ENCODE measurements around the gene TBC1D7.

TBC1D7 gene

DNA sequence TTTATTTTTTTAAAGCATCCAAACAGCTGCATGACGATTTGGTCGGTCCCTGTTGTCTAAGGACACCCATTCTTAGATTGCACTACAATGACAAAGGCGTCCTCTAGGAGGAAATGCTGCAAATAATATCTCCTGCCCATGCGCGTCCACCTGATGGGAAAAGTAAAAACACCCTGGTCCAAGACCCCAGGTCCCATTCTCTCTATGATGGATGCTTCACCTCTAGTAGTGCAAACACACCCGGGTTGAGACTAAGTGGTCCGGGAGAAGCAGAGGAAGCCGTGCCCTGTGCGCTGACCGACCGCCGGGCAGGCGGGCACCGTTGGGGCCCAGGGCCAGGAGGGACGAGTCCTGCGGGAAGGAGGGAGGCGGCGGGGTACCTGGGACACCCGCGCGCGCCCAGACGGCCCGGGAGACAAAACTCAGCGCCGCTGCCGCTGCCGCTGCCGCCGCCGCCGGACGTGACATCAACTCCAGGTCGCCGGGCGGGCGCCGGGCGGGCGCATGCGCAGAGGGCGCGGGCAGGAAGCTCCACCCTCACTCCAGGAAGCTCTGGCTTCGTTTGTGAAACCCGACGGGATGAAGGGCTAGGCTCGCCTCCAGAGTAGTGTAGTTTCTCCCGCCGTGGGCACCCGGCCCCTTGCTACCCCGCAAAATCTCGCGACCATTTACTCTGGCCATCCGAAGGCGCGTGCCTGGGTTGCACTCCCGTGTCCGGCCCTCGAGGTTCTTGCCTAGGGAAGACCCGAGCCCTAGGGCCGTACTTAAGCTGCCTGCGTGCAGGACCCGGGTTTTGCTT lies at the start of gene TBC1D7:
Gene TBC1D7, minus strand, starts transcription at position 462 of the 799 bp plus-strand sequence. CDS start 1,639 bp downstream, outside the sequence.
- peak; percentile 95 for DNase-seq

- no peak for DNase-seq
These were observed 48.9 kb upstream of the TBC1D7 start for GRCh38 chr6:13377054-13377758.

GRCh38 chr6:13375360-13375878 lies 47.1 kb upstream of the TBC1D7 start:
- no peak for DNase-seq

- DNase-seq: no peak
These were observed 45.6 kb upstream of the TBC1D7 start for GRCh38 chr6:13373919-13374318.

DNA sequence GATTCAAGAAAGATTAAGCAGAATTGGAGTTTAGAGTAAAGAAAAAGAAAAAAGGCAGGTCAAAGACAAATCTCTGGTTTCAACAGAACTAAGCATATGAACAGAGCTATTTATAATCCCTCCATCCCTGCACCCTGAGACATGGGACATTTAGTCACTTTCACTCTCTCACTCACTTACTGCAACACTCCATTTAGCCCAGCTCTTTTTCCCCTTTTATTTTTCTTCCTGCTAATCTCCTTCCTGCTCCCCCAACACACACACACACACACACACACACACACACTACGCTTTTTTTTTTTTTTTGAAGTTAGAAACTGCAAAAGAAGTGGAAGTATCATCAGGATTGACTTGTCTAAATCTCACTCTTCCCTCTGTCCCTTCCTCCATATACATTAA lies 45.1 kb upstream of the TBC1D7 start:
- DNase-seq: no peak

DNA sequence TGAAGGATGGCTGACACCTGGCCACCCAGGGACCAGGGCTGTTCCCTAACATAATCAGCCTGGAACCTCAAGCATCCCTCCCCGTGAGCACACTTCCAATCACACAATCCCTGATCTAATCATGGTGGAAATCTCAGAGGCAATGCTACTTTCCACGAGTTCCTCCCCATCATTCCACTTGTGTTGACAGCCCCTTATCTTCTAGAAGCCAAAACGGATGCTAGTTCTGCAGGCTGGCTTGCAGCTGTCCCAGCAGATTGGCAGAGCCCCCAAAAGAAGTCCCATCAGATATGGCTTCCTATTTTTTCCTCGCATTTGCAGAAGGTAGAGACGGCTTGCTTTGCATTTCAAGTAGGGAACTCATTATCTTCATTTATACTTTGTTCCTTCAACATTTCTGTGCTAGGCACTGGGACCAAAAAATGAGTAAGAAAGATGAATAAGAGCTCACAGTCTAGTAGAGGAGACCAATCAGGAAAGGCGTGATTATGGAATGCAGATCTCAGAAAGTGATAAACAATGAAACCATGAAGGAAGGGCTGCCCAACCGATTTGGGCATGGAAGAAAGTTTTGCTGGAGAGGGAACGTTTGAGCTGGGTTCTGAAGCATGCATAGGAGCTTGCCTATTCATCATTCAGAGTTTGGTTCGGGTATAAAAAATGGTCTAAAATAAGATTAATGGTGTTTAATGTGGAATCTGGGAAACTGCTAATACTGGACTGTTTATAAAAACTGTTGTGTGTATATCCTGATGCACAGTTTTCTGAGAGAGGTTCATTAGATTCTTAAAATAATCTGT lies 44.6 kb upstream of the TBC1D7 start:
- no peak for DNase-seq

DNA sequence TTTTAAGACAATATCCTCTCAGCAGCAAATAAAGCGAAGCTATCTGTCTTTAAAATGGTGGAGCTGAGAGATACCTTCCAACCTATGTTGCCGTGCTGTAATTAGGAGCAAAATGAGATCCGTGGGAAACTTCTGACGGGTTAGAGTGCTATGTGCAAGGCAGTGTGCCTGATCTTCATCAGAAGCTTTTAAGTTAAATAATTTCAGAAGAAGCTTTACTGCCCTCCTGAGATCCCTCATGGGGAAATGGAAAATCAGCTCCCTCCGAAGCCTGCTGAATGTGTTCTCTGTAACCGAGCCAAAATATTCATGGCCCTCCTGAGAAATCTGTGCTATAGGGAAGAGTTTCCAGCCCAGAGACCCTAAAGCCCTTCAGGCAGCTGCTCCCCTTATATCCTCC lies 43.7 kb upstream of the TBC1D7 start:
- no peak for DNase-seq

- no peak for DNase-seq
These were observed 43.2 kb upstream of the TBC1D7 start for GRCh38 chr6:13371421-13372072.

DNA sequence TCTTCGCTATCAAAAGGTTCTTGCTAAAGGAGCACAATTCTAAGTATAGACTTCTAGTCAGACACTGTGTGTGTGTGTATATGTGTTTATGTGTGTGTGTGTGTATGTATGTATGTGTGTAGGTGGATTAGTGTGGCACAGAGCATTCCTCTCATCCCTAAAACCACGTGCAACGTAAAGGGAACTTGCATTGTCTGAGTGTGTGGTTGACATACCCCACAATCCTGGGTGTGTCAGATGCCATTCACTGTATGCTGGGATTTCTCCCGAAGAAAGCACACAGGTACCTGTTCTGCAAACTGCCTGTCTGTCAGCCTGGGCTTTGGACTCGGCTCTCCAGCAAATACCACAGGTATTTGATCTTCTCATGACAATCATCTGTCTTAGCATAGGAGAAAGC lies 42.3 kb upstream of the TBC1D7 start:
- no peak for DNase-seq

DNA sequence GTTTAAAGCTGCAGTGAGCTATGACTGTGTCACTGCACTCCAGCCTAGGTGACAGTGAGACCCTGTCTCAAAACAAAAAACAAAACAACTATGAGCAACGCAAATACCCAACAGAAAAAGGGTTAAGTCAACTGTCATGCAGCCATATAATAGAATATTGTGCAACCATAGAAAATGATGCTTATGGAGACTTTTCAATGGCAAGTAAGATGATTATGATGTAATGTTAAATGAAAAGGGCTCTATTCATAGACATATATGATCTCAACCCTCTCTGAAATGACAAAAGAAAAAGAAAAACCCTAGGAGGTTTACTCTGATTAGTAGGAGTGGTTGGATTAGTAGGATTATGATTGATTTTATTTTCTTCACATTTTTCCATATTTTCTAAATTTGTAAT lies 41.3 kb upstream of the TBC1D7 start:
- no peak for DNase-seq

DNA sequence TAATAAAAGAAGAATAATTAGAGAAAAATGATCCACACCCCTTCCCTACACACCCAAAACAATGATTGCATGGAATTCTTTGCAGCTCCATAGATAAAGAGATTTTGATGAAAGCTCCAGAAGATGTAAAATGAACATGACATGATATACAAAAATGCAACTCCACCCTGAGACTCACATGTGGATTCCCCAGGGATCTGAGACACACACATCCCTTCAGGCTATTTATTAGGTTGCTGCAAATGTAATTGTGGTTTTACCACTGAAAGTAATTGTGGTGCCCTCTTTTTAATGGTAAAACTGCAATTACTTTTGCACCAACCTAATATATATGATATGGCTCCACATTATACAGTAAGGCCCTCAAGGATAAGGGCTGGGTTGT lies 40.4 kb upstream of the TBC1D7 start:
- no peak for DNase-seq

- no peak for DNase-seq
These were observed 39.9 kb upstream of the TBC1D7 start for GRCh38 chr6:13368079-13368730.

GRCh38 chr6:13367396-13367795 lies 39.1 kb upstream of the TBC1D7 start:
- no peak for DNase-seq

GRCh38 chr6:13365320-13365719 lies 37.0 kb upstream of the TBC1D7 start:
- DNase-seq: no peak

- no peak for DNase-seq
These were observed 36.5 kb upstream of the TBC1D7 start for GRCh38 chr6:13364842-13365241.

DNA sequence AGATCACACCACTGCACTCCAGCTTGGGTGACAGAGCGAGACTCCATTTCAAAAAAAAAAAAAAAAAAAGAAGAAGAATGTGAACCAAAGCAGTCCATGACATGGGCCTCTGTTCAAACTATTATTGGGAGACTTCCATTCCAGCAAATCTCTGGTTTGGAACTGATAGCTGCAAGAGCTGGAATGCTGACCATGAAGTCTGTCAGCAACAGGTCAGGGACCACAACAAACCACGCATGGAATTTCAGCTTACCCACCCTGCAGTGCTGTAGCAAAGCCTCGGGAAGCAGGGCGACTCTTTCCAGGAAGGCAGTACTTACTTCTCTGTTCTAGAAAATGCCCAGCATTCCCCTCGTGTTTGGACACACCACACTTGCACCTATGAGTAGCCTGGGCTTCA lies 34.1 kb upstream of the TBC1D7 start:
- no peak for DNase-seq

- no peak for DNase-seq
These were observed 32.6 kb upstream of the TBC1D7 start for GRCh38 chr6:13360671-13361540.

DNA sequence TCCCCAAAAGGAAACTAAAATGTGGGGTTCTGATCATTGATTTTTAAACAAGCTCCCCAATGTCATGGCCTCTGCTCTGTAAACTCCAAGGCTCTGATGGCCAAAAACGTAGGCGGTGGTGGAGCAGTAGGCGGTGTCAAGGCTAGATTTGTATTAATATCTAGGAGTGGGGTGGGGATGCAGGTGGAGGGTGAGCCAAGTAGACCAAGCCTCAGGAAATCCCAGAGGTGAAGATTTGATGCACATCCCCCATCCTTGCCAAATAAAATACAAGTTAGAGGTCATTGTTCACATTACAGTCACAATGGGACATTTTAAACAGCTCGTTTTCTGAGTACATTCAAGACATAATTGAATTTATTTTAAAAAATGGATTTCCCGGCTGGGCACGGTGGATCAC lies 30.9 kb upstream of the TBC1D7 start:
- DNase-seq: no peak

DNA sequence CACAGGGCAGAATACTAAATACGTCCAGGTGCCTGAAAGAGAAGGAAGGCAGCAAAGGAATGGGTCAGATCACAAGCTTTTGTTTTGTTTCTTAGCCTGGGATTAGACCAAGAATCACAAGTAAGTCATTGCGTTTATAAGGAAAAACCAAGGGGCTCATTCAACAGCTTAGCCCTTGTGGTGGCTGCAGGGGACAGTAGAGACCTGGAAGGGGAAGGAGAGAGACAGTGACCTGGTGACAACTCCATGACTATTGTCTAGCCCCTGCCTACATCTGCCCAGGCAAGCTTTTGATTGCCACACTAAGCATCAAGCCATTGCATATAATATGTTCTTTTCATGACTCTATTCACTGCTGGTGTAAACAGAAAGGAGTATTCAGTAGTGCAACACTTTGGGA lies 30.2 kb upstream of the TBC1D7 start:
- DNase-seq: no peak

- peak; percentile 51 for DNase-seq
These were observed 29.3 kb upstream of the TBC1D7 start for GRCh38 chr6:13357551-13358075.
